ENCODE results near the gene PTTG1IP. TPM values are rescaled to one million over a fixed set of nuclear protein-coding genes. Genes with fewer than 3 reads are reported as not detected.

The PTTG1IP gene
- total RNA-seq, 1 donor from 2014 or later = 468 TPM

GRCh38 chr21:44903050-44903685, 29.7 kb upstream of the PTTG1IP start:
- Histone ChIP-seq H3K36me3 (no peaks in the 10 kb centered on the region), H3K4me1 (no peaks in the 10 kb centered on the region), H3K4me3 (no peak overlapping the region), H3K9me3 (no peaks in the 10 kb centered on the region), H3K27me3 (no peaks in the 10 kb centered on the region), H3K27ac (no peak overlapping the region)
- TF ChIP-seq CTCF (IDR thresholded peaks at IDR 0.05) = no peak
- intact Hi-C loops (cut with DNase I) = no loop called here
- DNase-seq (ENCODE audit: low spot score in 2 of 2) = no peak

GRCh38 chr21:44902268-44903049, 29.0 kb upstream of the PTTG1IP start:
- no peak overlapping the region for H3K27ac ChIP-seq
- H3K36me3 ChIP-seq = no peaks in the 10 kb centered on the region
- no peaks in the 10 kb centered on the region for H3K27me3 ChIP-seq
- no peak for DNase-seq (ENCODE audit: low spot score in 2 of 2)
- no peaks in the 10 kb centered on the region for H3K9me3 ChIP-seq
- no peak for TF ChIP-seq CTCF (IDR thresholded peaks at IDR 0.05)
- intact Hi-C loops (cut with DNase I) = no loop called here
- no peaks in the 10 kb centered on the region for H3K4me1 ChIP-seq
- no peak overlapping the region for H3K4me3 ChIP-seq

- DNase-seq (ENCODE audit: low spot score in 2 of 2) = no peak
- Histone ChIP-seq H3K27ac (no peak overlapping the region), H3K4me3 (no peak overlapping the region), H3K9me3 (no peaks in the 10 kb centered on the region), H3K36me3 (no peaks in the 10 kb centered on the region), H3K27me3 (no peaks in the 10 kb centered on the region), H3K4me1 (no peaks in the 10 kb centered on the region)
- intact Hi-C loops (cut with DNase I) = no loop called here
- no peak for TF ChIP-seq CTCF (IDR thresholded peaks at IDR 0.05)
Measured at GRCh38 chr21:44901391-44902074, 28.0 kb upstream of the PTTG1IP start.

GRCh38 chr21:44900559-44901251, 27.2 kb upstream of the PTTG1IP start:
- no peaks in the 10 kb centered on the region for H3K4me1 ChIP-seq
- no peaks in the 10 kb centered on the region for H3K36me3 ChIP-seq
- H3K4me3 ChIP-seq = no peak overlapping the region
- no peaks in the 10 kb centered on the region for H3K27me3 ChIP-seq
- TF ChIP-seq CTCF (IDR thresholded peaks at IDR 0.05) = no peak
- H3K9me3 ChIP-seq = no peaks in the 10 kb centered on the region
- DNase-seq (ENCODE audit: low spot score in 2 of 2) = no peak
- no peak overlapping the region for H3K27ac ChIP-seq
- intact Hi-C loops (cut with DNase I) = no loop called here

- Histone ChIP-seq H3K36me3 (no peaks in the 10 kb centered on the region), H3K27ac (no peak overlapping the region), H3K4me3 (no peak overlapping the region), H3K4me1 (no peaks in the 10 kb centered on the region), H3K9me3 (no peaks in the 10 kb centered on the region), H3K27me3 (no peaks in the 10 kb centered on the region)
- intact Hi-C loops (cut with DNase I) = no loop called here
- DNase-seq (ENCODE audit: low spot score in 2 of 2) = no peak
- TF ChIP-seq CTCF (IDR thresholded peaks at IDR 0.05) = no peak
Measured at GRCh38 chr21:44899768-44900558, 26.5 kb upstream of the PTTG1IP start.

Measured in ascending aorta (tissue), 2 donors.